NK-92 treated with Interleukin-12 subunit alpha and Interleukin-12 subunit beta, amount 100 ng/mL, for 24 hours (cell line): Measurements from ENCODE around the gene MANBA.

Experiments used
- DNase-seq: peaks from one replicate; lab custom pipeline; 2025; lab: John Stamatoyannopoulos, UW

MANBA gene

GRCh38 chr4:102675141-102675540 is 85.6 kb downstream of the MANBA start:
- no peak for DNase-seq

- no peak for DNase-seq
Observed at GRCh38 chr4:102667001-102667400, 93.8 kb downstream of the MANBA start.

- no peak for DNase-seq
Observed at GRCh38 chr4:102665527-102665926, 95.2 kb downstream of the MANBA start.

- DNase-seq: no peak
Observed at GRCh38 chr4:102663073-102663472, 97.7 kb downstream of the MANBA start.

GRCh38 chr4:102657206-102657605 is 103.6 kb downstream of the MANBA start:
- DNase-seq: no peak

- DNase-seq: no peak
Observed at GRCh38 chr4:102647117-102647516, 113.7 kb downstream of the MANBA start.

- no peak for DNase-seq
Observed at GRCh38 chr4:102642631-102643298, 118.0 kb downstream of the MANBA start.

- no peak for DNase-seq
Observed at GRCh38 chr4:102641793-102642192, 119.0 kb downstream of the MANBA start.

- DNase-seq: no peak
Observed at GRCh38 chr4:102640669-102641068, 120.1 kb downstream of the MANBA start.

GRCh38 chr4:102639598-102639997 is 121.2 kb downstream of the MANBA start:
- no peak for DNase-seq

- DNase-seq: no peak
Observed at GRCh38 chr4:102638621-102639020, 122.1 kb downstream of the MANBA start.

GRCh38 chr4:102637391-102637790 is 123.4 kb downstream of the MANBA start:
- DNase-seq: no peak

GRCh38 chr4:102633100-102633499 is 127.7 kb downstream of the MANBA start:
- DNase-seq: no peak

GRCh38 chr4:102632241-102633065 is 128.3 kb downstream of the MANBA start:
- DNase-seq: no peak

- DNase-seq: no peak
Observed at GRCh38 chr4:102631616-102632015, 129.2 kb downstream of the MANBA start.

- no peak for DNase-seq
Observed at GRCh38 chr4:102629673-102630072, 131.1 kb downstream of the MANBA start.

GRCh38 chr4:102627831-102628523 is 132.8 kb downstream of the MANBA start:
- no peak for DNase-seq

- DNase-seq: peak; percentile 13
Observed at GRCh38 chr4:102625232-102625930, 135.4 kb downstream of the MANBA start.

GRCh38 chr4:102624505-102624904 is 136.3 kb downstream of the MANBA start:
- no peak for DNase-seq

- no peak for DNase-seq
Observed at GRCh38 chr4:102623622-102624021, 137.1 kb downstream of the MANBA start.

GRCh38 chr4:102620697-102621497 is 139.9 kb downstream of the MANBA start:
- no peak for DNase-seq
